Nephron (organoid): Measurements from ENCODE around the gene GPC1.

Experiments
- H3K27ac Mint-ChIP-seq, 3 experiments: 2 replicates each; pipeline ENCODE4 v1.8.0; 2020; ENCODE audit warnings: mixed read lengths in 3 of 3, mild to moderate bottlenecking in 2 of 3, moderate library complexity in 1 of 3
- H3K27me3 Mint-ChIP-seq: 2 replicates; pipeline ENCODE4 v1.8.0; 2021; ENCODE audit warnings: low read depth, mild to moderate bottlenecking, moderate library complexity, mixed read lengths
- H3K36me3 Mint-ChIP-seq: 2 replicates; pipeline ENCODE4 v1.8.0; 2020; ENCODE audit warnings: low read depth, mixed read lengths
- H3K4me1 Mint-ChIP-seq: 2 replicates; pipeline ENCODE4 v1.8.0; 2020; ENCODE audit warnings: mixed read lengths
- H3K4me3 Mint-ChIP-seq, 3 experiments: 2 replicates each; pipeline ENCODE4 v1.8.0; 2020; ENCODE audit warnings: mild to moderate bottlenecking in 3 of 3, mixed read lengths in 3 of 3, moderate library complexity in 2 of 3
- H3K9me3 Mint-ChIP-seq: 2 replicates; pipeline ENCODE4 v1.8.0; 2020; ENCODE audit warnings: mixed read lengths
- TF ChIP-seq, protein P1 (sequence below), 3 experiments: fragments of 200-600 bp; sonication (generic); IDR thresholded peaks; one replicate each; pipeline ENCODE4 v1.5.0; 2021; ENCODE audit warnings: antibody characterized with exemption in 3 of 3; ENCODE audit not compliant: unreplicated experiment in 3 of 3

GPC1 gene

DNA sequence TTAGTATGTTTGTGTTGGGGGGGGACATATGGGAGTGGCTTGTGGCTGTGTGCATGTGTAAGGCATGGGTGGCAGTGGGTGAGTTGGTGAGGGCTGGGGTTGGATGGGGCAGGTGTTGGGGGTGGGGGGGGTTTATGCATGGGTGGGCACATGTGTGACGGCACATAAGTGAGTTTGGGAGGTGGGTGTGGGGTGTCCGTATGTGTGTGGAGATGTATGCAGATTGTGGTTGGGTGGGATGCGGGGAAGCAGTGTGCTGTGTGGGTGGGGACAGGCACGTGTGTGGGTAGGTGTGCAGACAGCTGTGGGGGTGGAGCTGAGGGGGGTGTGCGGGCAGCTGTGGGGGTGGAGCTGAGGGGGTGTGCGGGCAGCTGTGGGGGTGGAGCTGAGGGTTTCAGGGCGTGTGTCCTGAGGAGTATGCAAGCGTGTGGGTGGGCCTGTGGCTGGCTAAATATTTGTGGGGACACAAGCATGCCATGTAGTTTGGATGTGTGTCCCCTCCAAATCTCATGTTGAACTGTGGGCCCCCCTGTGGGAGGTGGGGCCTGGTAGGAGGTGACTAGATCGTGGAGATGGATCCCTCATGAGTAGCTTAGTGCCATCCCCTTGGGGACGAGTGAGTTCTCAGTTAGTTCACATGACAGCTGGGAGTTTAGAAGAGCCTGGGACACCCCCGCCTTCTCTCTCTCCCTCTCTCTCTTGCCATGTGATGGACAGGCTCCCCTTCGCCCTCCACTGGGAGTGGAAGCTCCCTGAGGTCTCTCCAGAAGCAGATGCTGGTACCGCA is 62.9 kb downstream of the GPC1 start:
- Mint-ChIP-seq H3K9me3 (peaks cover 13% of the 10 kb centered on the region), H3K4me3 (no peak overlapping the region)
- TF ChIP-seq, protein P1, sequence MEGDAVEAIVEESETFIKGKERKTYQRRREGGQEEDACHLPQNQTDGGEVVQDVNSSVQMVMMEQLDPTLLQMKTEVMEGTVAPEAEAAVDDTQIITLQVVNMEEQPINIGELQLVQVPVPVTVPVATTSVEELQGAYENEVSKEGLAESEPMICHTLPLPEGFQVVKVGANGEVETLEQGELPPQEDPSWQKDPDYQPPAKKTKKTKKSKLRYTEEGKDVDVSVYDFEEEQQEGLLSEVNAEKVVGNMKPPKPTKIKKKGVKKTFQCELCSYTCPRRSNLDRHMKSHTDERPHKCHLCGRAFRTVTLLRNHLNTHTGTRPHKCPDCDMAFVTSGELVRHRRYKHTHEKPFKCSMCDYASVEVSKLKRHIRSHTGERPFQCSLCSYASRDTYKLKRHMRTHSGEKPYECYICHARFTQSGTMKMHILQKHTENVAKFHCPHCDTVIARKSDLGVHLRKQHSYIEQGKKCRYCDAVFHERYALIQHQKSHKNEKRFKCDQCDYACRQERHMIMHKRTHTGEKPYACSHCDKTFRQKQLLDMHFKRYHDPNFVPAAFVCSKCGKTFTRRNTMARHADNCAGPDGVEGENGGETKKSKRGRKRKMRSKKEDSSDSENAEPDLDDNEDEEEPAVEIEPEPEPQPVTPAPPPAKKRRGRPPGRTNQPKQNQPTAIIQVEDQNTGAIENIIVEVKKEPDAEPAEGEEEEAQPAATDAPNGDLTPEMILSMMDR (IDR thresholded peaks at IDR 0.05; ENCODE audit: unreplicated experiment in 3 of 3) = no peak

GRCh38 chr2:240498958-240499260 is 63.4 kb downstream of the GPC1 start:
- H3K9me3 Mint-ChIP-seq = peaks cover 7% of the 10 kb centered on the region
- no peaks in the 10 kb centered on the region for H3K27me3 Mint-ChIP-seq
- TF ChIP-seq, protein P1 (IDR thresholded peaks at IDR 0.05; ENCODE audit: unreplicated experiment in 3 of 3) = no peak
- no peak overlapping the region for H3K4me3 Mint-ChIP-seq
- H3K4me1 Mint-ChIP-seq = no peaks in the 10 kb centered on the region
- H3K36me3 Mint-ChIP-seq = peaks cover 34% of the 10 kb centered on the region
- no peak overlapping the region for H3K27ac Mint-ChIP-seq

More for the DNA sequence above, 62.9 kb downstream of the GPC1 start:
- no peaks in the 10 kb centered on the region for H3K4me1 Mint-ChIP-seq
- peaks cover 40% of the 10 kb centered on the region for H3K36me3 Mint-ChIP-seq
- no peaks in the 10 kb centered on the region for H3K27me3 Mint-ChIP-seq
- no peak overlapping the region for H3K27ac Mint-ChIP-seq

- Mint-ChIP-seq H3K27ac (no peak overlapping the region), H3K4me3 (no peak overlapping the region), H3K9me3 (peaks cover 3% of the 10 kb centered on the region), H3K4me1 (no peaks in the 10 kb centered on the region), H3K36me3 (peaks cover 27% of the 10 kb centered on the region), H3K27me3 (no peaks in the 10 kb centered on the region)
- TF ChIP-seq, protein P1 (IDR thresholded peaks at IDR 0.05; ENCODE audit: unreplicated experiment in 3 of 3) = no peak
Observed at GRCh38 chr2:240499309-240500301, 64.1 kb downstream of the GPC1 start.

DNA sequence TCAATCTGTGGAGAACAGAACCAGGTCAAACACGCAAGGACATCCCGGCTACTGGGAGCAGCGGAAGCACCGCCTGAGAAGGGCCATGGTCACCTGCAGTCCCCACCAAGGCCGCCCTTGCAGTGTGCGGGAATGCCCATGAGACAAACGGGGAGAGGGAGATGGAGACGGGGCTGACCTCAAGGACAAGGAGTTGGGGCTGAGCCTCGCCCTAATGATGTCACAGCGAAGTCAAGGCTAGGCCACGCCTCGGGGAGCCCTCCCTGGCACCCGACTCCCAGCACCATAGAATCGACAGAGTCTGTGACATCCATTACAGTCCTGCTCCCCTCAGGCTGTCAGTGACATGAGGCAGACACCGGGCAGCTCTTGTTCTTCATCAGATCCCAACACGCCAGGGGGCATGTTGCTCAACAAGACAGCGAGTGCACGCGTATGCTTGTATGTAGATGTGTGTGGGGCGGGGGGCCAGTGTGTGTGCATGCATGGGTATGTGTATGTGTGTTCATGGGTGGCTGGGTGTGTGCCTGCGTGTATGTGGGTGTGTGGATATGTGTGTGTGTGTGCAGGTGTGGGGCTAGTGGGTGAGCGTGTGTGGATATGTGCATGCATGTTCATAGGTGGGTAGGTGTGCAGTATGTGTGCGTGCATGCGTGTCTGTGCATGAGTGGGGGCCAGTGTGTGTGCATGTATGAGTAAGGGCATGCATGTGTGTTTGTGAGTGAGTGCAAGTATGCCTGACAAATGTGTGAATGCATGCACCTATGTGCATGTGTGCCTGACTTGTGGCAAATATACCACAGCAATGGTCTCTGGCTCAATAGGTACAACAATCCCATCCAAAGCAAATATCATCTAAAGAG is 65.3 kb downstream of the GPC1 start:
- no peaks in the 10 kb centered on the region for H3K27me3 Mint-ChIP-seq

DNA sequence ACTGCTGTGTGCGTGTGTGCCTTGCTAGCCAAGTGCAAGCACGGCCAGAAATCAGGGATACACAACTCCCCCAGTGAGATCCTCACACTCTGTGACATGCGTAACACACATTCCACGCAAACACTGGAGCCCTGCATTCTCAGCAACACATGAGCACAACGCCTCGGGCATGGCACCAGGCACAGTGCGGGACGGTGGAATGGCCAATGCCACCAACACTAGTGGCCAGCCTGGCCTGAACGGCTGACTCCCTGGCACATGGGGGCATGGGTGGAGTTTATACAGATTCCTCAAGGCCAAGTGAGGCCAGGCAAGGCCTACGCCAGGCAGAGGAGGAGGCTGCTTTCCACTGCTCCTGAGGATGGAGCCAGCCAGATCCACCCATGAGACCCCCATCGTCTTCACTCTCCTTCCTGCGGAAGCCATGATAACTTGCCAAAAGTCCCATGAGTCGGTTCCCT is 66.1 kb downstream of the GPC1 start:
- H3K27me3 Mint-ChIP-seq = no peaks in the 10 kb centered on the region
- TF ChIP-seq, protein P1 (IDR thresholded peaks at IDR 0.05; ENCODE audit: unreplicated experiment in 3 of 3) = no peak

More for the DNA sequence above, 65.3 kb downstream of the GPC1 start:
- Mint-ChIP-seq H3K27ac (no peak overlapping the region), H3K4me1 (no peaks in the 10 kb centered on the region), H3K9me3 (peaks cover under 1% of the 10 kb centered on the region), H3K36me3 (peaks cover 19% of the 10 kb centered on the region), H3K4me3 (no peak overlapping the region)
- TF ChIP-seq, protein P1 (IDR thresholded peaks at IDR 0.05; ENCODE audit: unreplicated experiment in 3 of 3) = no peak

More for the DNA sequence above, 66.1 kb downstream of the GPC1 start:
- Mint-ChIP-seq H3K36me3 (peaks cover 12% of the 10 kb centered on the region), H3K27ac (no peak overlapping the region), H3K4me3 (no peak overlapping the region), H3K4me1 (no peaks in the 10 kb centered on the region), H3K9me3 (no peaks in the 10 kb centered on the region)
